Ascending aorta (tissue), 2 donors: Measurements from ENCODE around the gene PRELP. TPM values are rescaled to one million over a fixed set of nuclear protein-coding genes. Genes with fewer than 3 reads are reported as not detected.

Source experiments
- DNase-seq, 2 donors: peaks; one replicate each; pipeline ENCODE4 v3.0.0-alpha.2; 2019; ENCODE audit warnings: low spot score in 2 of 2
- H3K27ac ChIP-seq, 2 donors: fragments of 200-600 bp; sonication (generic); one replicate each; pipeline ENCODE4 v1.5.1; 2016 to 2017; ENCODE audit warnings: mild to moderate bottlenecking in 1 of 2
- H3K27me3 ChIP-seq: fragments of 200-600 bp; sonication (generic); one replicate; pipeline ENCODE4 v1.5.1; 2017
- H3K36me3 ChIP-seq, 2 donors: fragments of 200-600 bp; sonication (generic); one replicate each; pipeline ENCODE4 v1.5.1; 2016
- H3K4me1 ChIP-seq, 2 donors: fragments of 200-600 bp; sonication (generic); one replicate each; pipeline ENCODE4 v1.5.1; 2016 to 2017; ENCODE audit warnings: mild to moderate bottlenecking in 1 of 2
- H3K4me3 ChIP-seq, 2 donors: fragments of 200-600 bp; sonication (generic); one replicate each; pipeline ENCODE4 v1.5.1; 2016 to 2017; ENCODE audit warnings: mild to moderate bottlenecking in 1 of 2
- H3K9me3 ChIP-seq, 2 donors: fragments of 200-600 bp; sonication (generic); one replicate each; pipeline ENCODE4 v1.5.1; 2016
- CTCF ChIP-seq, 3 experiments: fragments of 200-600 bp in 2 of 3; fragments of 450-650 bp in 1 of 3; sonication (generic) in 2 of 3; IDR thresholded peaks; one replicate each; pipeline ENCODE4 v1.5.1; 2016 to 2019; ENCODE audit warnings: antibody characterized with exemption in 3 of 3, mild to moderate bottlenecking in 1 of 3, moderate library complexity in 1 of 3
- intact Hi-C: fragments of 100-400 bp; cut with DNase I; formaldehyde crosslinking; loops from one replicate; pipeline ENCODE4 v1.15.1; 2023
- total RNA-seq: library from RNA; depleted of rRNA; stranded (reverse); fragments of >200 nt; gene quantifications from one replicate; pipeline ENCODE4 v1.1.0, GENCODE V29; 2016

PRELP gene
- total RNA-seq, result 142 TPM

- peak in 1 of 2 donors; percentile 85 for DNase-seq
- intact Hi-C loops, result loop anchor here (1.0 kb wide), 1 partner anchor 8 kb away; no protein-coding TSS in a partner anchor
These were observed at the start of gene PRELP for GRCh38 chr1:203475012-203475981. PRELP (plus strand) TSS chr1:203475806; CDS start chr1:203483185, 7,379 bp downstream.

GRCh38 chr1:203426366-203426765, 49.2 kb upstream of the PRELP start:
- no peaks in the 10 kb centered on the region for H3K9me3 ChIP-seq
- TF ChIP-seq CTCF (IDR thresholded peaks at IDR 0.05), result no peak
- H3K27me3 ChIP-seq, result no peaks in the 10 kb centered on the region
- no peaks in the 10 kb centered on the region for H3K4me1 ChIP-seq
- no peak overlapping the region for H3K27ac ChIP-seq
- intact Hi-C loops, result no loop called here
- DNase-seq, result no peak
- no peaks in the 10 kb centered on the region for H3K36me3 ChIP-seq
- no peak overlapping the region for H3K4me3 ChIP-seq

More at GRCh38 chr1:203475012-203475981, at the start of gene PRELP:
- peak within 1 kb of the TSS; percentile 88 to 92 for H3K27ac ChIP-seq
- TF ChIP-seq CTCF (IDR thresholded peaks at IDR 0.05), result no peak
- peaks cover 5 to 14% of the 10 kb centered on the region in 2 donors for H3K4me1 ChIP-seq
- no peaks in the 10 kb centered on the region for H3K27me3 ChIP-seq
- H3K4me3 ChIP-seq, result peak within 1 kb of the TSS; percentile 56 to 63
- no peaks in the 10 kb centered on the region for H3K9me3 ChIP-seq
- H3K36me3 ChIP-seq, result peaks cover 0 to 4% of the 10 kb centered on the region in 2 donors

- no peak for DNase-seq
- Histone ChIP-seq H3K36me3 (no peaks in the 10 kb centered on the region), H3K4me3 (no peak overlapping the region), H3K4me1 (no peaks in the 10 kb centered on the region), H3K27me3 (no peaks in the 10 kb centered on the region), H3K27ac (no peak overlapping the region), H3K9me3 (no peaks in the 10 kb centered on the region)
- intact Hi-C loops, result no loop called here
- no peak for TF ChIP-seq CTCF (IDR thresholded peaks at IDR 0.05)
These were observed 48.7 kb upstream of the PRELP start for GRCh38 chr1:203426870-203427269.

GRCh38 chr1:203427451-203427850, 48.2 kb upstream of the PRELP start:
- no peak for TF ChIP-seq CTCF (IDR thresholded peaks at IDR 0.05)
- Histone ChIP-seq H3K27me3 (no peaks in the 10 kb centered on the region), H3K27ac (no peak overlapping the region), H3K4me1 (no peaks in the 10 kb centered on the region), H3K4me3 (no peak overlapping the region), H3K9me3 (no peaks in the 10 kb centered on the region), H3K36me3 (no peaks in the 10 kb centered on the region)
- DNase-seq, result no peak
- intact Hi-C loops, result no loop called here

GRCh38 chr1:203428981-203429599, 46.5 kb upstream of the PRELP start:
- H3K27me3 ChIP-seq, result no peaks in the 10 kb centered on the region
- no peak for DNase-seq
- no peaks in the 10 kb centered on the region for H3K9me3 ChIP-seq
- intact Hi-C loops, result no loop called here
- TF ChIP-seq CTCF (IDR thresholded peaks at IDR 0.05), result no peak
- no peak overlapping the region for H3K27ac ChIP-seq
- no peaks in the 10 kb centered on the region for H3K4me1 ChIP-seq
- H3K36me3 ChIP-seq, result no peaks in the 10 kb centered on the region
- H3K4me3 ChIP-seq, result no peak overlapping the region
